AG09319 (cell line): ENCODE results near the gene KDF1.

Source experiments
- DNase-seq: peaks from one replicate; pipeline ENCODE4 v3.0.0-alpha.2; 2010; ENCODE audit warnings: low read depth; ENCODE audit errors: extremely low read depth
- TF ChIP-seq, protein P1 (sequence below): IDR thresholded peaks from 2 replicates; pipeline ENCODE4 v1.5.1; 2011; ENCODE audit warnings: low read depth, mild to moderate bottlenecking, inconsistent platforms, low read length, moderate library complexity

KDF1 gene

DNA sequence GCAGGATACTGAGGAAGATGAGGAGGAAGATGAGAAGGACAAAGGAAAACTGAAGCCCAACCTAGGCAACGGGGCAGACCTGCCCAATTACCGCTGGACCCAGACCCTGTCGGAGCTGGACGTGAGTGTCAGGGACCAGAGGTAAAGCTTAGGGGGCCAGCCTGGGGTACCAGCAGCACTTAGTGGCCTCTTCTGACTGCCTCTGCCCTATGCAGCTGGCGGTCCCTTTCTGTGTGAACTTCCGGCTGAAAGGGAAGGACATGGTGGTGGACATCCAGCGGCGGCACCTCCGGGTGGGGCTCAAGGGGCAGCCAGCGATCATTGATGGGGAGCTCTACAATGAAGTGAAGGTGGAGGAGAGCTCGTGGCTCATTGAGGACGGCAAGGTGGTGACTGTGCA is 17.6 kb downstream of the KDF1 start:
- TF ChIP-seq, protein P1, sequence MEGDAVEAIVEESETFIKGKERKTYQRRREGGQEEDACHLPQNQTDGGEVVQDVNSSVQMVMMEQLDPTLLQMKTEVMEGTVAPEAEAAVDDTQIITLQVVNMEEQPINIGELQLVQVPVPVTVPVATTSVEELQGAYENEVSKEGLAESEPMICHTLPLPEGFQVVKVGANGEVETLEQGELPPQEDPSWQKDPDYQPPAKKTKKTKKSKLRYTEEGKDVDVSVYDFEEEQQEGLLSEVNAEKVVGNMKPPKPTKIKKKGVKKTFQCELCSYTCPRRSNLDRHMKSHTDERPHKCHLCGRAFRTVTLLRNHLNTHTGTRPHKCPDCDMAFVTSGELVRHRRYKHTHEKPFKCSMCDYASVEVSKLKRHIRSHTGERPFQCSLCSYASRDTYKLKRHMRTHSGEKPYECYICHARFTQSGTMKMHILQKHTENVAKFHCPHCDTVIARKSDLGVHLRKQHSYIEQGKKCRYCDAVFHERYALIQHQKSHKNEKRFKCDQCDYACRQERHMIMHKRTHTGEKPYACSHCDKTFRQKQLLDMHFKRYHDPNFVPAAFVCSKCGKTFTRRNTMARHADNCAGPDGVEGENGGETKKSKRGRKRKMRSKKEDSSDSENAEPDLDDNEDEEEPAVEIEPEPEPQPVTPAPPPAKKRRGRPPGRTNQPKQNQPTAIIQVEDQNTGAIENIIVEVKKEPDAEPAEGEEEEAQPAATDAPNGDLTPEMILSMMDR: no peak
- no peak for DNase-seq

DNA sequence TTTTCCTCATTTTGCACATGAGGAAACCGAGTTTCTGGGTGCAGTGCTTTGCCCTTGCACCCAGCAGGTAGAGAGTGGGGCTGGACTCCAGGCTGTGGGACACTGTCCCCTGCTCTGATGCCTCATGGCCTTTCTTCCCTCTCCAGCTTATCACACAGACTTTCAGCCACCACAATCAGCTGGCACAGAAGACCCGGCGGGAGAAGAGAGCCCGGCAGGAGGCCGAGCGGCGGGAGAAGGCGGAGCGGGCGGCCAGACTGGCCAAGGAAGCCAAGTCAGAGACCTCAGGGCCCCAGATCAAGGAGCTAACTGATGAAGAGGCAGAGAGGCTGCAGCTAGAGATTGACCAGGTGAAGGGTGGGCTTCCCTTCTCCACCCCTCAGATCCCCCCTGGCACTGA is 19.0 kb downstream of the KDF1 start:
- TF ChIP-seq, protein P1: no peak
- DNase-seq: no peak

DNA sequence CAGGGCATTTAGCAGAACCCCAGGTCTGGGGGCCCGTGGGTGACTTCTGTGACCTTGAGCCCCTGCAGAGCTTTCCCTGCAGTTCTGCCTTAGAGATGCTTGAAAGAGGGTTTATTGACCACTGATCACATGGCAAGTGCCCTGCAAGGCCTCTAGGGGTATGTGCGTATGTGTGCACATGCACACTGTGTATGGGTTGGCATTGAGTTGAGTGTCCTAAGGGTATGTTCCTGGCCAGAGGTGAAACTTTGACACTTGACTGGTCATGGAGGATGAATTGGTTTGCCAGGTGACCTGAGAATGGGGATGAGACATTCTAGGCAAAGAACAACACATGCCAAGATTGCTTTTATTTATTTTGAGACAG is 21.6 kb downstream of the KDF1 start:
- TF ChIP-seq, protein P1: no peak

DNA sequence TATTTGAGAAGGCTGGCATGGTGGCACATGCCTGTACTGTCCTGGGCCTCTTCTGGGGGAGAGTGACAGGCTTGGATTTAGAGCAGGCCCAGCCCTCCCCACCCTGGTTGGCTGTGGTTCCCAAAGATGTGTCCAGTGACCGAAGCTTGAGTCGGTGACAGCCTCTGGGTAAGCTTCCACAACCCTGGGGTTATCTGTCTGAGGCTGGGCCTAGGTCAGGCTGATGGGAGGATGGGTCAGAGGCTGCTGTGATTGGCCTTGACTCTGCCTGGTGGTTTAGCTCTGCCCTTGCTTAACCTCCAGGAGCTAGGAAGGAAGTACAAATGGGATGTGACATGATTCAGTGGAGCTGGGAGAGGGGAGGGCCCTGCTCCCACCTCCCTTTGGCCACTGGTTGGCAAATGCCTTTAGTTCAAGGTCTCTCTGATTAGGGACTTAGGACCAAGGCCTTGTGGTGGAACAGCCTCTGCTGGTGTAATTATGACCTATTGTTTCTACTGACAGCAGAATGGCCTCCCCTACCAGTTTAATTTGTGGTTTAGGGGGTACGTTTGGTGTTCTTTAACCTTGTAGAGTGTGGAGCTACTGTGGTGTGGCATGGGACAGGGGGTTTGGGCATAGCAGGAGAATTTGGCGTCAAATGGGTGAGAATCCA is 22.1 kb downstream of the KDF1 start:
- no peak for DNase-seq
- TF ChIP-seq, protein P1: no peak

More for the DNA sequence above, 21.6 kb downstream of the KDF1 start:
- no peak for DNase-seq

DNA sequence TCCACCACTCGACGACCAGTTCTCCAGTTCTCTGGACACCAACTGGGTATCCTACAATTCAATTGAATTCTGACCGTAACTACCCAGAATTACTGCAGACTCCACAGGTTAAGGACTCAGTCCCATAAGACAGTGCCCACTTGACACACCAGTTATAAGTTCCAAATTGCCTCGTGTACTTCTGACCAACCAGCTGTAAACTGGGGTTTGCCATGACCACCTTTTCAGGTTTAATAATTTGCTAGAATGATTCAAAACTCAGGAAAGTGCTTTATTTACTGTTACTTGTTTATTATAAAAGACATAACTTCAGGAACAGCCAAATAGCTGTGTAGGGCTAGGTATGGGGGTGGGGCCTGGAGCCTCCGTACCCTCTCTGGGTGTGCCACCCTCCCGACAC is 23.4 kb downstream of the KDF1 start:
- TF ChIP-seq, protein P1: no peak
- DNase-seq: no peak

DNA sequence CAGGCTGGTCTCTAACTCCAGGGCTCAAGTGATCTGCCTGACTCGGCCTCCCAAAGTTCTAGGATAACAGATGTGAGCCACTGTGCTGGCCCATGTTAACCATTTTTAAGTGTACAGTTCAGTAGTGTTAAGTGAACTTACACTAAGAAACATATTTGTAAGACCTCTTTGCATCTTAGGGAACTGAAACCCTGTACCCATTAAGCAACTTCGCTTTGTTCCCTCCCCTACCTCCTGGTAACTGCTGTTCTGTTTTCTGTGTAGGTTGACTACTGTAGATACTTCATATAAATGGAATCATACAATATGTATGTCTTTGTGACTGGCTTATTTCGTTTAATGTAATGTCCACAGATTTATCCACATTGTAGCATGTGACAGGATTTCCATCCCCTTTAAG is 27.7 kb downstream of the KDF1 start:
- TF ChIP-seq, protein P1: no peak
- no peak for DNase-seq

DNA sequence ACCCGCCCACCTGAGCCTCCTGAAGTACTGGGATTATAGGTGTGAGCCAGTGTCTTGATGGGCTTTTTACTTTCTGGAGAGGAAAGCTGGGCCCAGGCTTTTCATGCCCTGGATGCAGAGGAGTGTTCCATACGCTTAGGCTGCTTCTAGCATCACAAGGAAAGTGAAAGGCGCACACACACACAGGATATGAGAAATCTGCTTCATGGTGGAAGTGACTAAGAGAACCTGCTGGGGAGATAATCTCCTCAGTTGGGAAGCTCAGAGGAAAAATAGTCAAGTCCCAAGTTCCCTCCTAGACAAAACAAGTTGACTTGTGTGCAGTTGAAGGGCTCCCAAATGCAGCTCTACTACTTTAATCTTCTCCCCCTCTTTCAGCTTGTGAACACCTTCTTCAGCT is 36.6 kb downstream of the KDF1 start:
- DNase-seq: no peak
- TF ChIP-seq, protein P1: no peak
